Islet of Langerhans (tissue), 1 donor: Measurements from ENCODE around the gene EAPP.
"Not testable (repeated sequence)": the region's sequence is repeated elsewhere in the genome, so short reads cannot be mapped to it uniquely, and the experiment has no call there.

ENCODE experiments used
- FAIRE-seq: peaks from one replicate; lab custom pipeline; 2011; peaks lifted over from hg19 to GRCh38; lab: Jason Lieb, UNC

EAPP gene

DNA sequence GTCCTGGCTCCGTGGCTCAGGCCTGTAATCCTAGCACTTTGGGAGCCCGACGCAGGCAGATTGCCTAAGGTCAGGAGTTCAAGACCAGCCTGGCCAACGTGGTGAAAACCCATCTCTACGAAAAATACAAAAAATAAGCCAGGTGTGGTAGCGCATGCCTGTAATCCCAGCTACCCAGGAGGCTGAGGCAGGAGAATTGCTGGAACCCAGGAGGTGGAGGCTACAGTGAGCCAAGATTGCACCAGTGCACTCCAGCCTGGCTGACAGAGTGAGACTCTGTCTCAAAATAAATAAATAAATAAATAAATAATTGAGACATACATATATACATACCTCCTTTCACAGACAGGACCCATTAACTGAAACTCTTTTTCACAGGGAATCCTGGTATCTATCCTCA, 1.4 kb downstream of the EAPP start:
- FAIRE-seq: not testable (repeated sequence)

DNA sequence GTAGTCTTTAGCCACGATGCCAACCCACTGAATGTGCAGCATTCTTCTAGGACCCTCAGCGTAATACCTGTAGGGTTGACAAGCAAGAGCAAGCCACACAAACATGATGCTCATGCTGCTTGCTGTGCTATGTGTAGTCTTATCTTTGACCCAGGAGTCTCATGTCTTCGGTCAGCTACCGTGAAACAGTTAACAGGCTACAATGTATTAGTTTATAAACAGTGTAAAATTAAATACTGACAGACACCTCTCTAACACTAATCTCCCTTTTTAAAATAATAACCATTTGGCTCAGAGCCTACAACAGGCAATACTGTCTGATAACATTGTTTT, 1.9 kb downstream of the EAPP start:
- FAIRE-seq: no peak

DNA sequence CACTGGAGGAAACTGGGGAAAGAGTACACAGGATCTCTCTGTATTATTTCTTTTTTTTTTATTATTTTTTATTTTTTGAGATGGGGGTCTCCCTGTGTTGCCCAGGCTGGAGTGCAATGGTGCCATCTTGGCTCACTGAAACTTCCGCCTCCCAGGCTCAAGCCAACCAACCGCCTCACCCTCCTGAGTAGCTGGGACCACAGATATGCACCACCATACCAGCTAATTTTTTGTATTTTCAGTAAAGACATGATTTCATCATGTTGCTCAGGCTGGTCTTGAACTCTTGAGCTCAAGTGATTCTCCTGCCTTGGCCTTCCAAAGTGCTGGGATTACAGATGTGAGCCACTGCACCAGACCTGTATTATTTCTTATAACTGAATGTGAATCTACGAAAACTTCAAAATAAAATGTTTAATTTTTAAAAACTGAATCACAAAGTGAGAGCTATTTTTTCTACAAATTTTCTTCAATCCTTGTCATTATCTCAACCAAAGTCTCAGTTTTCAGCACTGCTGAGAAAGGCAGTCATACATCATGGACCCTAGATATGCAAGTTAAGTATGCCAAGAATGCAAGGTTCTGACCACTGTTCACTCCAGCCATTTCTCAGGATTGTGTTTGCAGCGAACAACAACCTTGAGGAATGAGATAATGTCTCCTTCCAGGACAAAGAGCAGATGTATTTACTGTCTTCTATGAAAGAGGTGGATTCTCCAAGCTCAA, 2.4 kb downstream of the EAPP start:
- no peak for FAIRE-seq

DNA sequence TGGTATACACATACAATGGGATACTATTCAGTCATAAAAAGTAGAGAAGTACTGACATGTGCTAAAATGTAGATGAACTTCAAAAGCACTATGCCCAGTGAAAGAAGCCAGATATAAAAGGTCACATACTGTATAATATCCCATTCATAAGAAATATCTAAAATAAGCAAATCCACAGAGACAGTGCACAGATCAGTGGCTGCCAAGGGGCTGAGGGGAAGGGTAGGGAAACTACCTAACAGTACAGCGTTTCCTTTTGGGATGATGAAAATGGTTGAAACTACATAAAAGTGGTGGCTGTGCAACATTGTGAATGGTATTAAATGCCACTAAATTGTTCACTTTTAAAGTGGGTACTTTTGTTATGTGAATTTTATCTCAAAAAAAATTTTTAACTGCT, 11.9 kb downstream of the EAPP start:
- no peak for FAIRE-seq

DNA sequence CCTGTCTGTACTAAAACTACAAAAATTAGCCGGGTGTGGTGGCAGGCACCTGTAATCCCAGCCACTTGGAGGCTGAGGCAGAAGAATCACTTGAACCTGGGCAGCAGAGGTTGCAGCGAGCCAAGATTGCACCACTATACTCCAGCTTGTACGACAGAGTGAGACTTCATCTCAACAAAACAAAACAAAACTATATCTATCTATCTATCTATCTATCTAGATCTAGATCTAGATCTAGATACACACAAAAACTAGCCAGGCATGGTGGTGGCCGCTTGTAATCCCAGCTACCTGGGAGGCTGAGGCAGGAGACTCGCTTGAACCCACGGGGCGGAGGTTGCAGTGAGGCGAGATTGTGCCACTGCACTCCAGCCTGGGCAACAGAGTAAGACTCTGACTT, 15.3 kb downstream of the EAPP start:
- FAIRE-seq: not testable (repeated sequence)

DNA sequence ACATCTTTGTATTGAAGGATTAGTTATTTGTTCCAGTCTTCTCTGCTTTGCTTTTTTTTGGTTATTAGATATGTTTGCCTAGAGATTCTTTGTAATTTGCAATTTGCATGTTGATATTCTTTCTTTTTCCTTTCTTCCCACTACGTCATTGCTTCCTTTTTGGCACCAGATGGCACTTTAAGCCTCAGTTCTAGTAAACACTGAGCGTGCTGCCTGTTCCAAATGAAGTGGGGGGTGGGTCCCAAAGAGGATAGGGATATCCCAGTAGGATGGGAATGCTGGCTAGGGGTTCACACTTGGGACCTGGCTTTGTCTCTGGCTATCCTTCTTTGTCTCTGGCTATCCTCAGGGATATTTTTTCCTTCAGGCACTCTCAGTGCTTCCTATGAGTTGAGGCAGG, 17.0 kb downstream of the EAPP start:
- FAIRE-seq: no peak

DNA sequence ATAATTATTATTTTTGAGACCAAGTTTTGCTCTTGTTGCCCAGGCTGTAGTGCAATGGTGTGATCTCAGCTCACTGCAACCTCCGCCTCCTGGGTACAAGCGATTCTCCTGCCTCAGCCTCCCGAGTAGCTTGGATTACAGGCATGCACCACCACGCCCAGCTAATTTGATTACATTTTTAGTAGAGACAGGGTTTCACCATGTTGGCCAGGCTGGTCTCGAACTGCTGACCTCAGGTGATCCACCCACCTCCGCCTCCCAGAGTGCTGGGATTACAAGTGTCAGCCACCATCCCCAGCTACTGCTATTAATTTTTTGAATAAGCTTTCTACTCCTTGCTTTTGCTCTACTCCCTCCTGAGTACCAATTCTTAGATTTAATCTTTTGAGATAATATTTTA, 18.4 kb downstream of the EAPP start:
- not testable (repeated sequence) for FAIRE-seq

DNA sequence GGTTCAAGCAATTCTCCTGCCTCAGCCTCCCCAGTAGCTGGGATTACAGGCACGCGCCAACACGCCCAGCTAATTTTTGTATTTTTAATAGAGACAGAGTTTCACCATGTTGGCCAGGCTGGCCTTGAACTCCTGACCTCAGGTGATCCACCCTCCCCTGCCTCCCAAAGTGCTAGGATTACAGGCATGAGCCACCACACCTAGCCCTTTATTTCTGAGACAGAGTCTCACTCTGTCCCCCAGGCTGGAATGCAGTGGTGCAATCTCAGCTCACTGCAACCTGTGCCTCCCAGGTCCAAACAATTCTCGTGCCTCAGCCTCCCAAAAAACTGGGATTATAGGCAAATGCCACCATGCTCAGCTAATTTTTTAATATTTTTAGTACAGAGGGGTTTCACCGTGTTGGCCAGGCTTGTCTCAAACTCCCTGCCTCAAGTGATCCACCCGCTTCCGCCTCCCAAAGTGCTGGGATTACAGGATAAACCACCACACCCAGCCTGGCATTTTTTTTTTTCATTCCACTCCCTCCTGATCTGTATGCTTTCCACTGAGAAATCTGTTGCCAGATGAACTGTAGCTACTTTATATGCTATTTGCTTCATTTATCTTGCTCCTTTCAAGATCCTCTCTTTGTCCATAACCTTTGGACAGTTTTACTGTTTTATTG, 19.1 kb downstream of the EAPP start:
- FAIRE-seq: not testable (repeated sequence)

DNA sequence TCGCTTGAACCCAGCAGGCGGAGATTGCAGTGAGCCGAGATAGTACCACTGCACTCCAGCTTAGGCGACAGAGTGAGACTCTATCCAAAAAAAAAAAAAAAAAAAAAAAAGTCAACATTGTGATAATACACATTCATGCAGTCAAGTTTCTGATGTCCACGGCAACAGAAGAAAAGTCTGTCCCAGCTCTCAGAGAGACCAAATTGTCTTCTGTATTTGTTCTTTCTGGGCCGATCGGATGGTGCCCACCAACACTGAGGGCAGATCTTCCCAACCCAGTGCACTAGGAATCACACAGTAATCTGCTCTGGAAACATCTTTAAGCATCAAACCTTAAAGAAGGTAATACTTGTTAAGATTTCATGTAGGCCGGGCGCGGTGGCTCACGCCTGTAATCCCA, 31.6 kb downstream of the EAPP start:
- no peak for FAIRE-seq

DNA sequence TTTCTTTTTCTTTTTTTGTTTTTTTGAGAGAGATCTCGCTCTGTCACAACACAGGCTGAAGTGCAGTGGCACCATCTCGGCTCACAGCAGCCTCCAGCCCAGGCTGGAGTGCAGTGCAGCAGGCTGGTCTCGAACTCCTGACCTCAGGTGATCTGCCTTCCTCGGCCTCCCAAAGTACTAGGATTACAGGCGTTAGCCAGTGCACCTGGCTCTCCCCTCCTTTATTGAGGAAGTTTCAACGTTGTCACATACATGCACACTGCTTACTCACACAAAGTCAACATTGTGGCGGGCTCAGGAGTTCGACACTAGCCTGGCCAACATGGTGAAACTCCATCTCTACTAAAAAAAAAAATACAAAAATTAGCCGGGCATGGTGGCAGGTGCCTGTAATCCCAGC, 32.0 kb downstream of the EAPP start:
- no peak for FAIRE-seq

DNA sequence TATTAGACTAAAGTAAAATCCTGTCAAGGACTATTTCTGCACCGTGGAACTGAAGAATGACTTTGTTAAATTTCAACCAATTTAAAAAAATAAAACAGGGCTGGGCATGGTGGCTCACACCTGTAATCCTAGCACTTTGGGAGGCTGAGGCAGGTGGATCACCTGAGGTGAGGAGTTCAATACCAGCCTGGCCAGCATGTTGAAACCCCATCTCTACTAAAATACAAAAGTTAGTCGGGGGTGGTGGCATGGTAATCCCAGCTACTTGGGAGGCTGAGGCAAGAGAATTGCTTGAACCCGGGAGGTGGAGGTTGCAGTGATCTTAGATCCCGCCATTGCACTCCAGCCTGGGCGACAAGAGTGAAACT, 34.4 kb downstream of the EAPP start:
- not testable (repeated sequence) for FAIRE-seq

DNA sequence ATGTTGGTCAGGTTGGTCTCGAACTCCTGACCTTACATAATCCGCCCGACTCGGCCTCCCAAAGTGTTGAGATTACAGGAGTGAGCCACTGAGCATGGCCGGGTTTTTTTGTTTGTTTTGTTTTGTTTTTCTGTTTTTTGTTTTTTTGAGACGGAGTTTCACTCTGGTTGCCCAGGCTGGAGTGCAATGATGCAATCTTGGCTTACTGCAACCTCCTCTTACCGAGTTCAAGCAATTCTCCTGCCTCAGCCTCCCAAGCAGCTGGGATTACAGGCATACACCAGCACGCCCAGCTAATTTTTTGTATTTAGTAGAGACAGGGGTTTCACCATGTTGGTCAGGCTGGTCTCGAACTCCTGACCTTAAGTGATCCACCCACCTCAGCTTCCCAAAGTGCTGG, 35.5 kb downstream of the EAPP start:
- not testable (repeated sequence) for FAIRE-seq

DNA sequence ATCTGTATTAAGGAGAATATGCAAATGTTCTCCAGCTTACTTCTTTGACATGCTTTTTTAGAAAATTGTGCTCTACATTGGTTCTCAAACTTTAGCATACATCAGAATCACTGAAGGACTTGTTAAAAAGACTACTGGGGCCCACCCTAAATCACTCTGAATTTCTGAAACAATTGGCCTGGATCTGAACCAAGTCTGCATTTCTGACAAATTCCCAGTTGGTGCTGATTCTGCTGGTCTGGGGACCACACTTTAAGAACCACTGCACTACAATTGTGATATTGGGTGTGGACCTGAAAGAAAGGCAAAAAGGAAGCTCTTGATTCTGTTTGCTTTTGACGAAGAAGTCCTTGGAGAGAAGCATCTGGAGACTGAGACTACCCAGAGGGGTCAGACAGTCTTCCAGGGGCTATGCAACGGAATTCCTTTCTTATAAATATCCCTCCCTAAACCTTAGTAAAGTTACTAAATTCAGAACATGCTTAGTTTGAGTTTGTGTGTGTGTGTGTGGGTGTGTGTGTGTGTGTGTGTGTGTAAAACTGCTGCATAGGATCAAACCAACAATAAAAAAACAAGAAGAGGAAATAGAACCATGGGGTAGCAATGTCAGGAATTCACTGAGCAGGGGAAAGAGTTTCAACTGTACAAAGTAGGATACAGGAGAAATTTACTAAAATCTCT, 36.8 kb downstream of the EAPP start:
- FAIRE-seq: no peak

DNA sequence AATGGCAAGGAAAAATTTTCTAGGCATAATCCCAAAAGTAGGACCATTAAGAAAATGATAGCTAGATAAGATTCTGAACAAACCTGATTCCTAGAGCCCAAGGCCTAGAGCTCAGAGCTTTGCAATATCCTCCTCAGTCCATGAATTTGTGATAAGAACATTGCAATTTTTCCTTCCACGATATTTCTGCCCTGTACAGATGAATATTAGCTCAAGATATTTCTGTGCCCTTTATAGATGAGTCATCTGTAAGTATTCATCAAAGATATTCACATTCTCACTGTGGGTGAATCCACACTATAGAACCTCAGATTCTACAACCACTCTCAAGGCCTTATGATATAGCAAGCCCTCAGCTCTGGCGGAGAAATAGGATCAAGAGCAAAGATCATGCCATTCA, 37.5 kb downstream of the EAPP start:
- FAIRE-seq: no peak

DNA sequence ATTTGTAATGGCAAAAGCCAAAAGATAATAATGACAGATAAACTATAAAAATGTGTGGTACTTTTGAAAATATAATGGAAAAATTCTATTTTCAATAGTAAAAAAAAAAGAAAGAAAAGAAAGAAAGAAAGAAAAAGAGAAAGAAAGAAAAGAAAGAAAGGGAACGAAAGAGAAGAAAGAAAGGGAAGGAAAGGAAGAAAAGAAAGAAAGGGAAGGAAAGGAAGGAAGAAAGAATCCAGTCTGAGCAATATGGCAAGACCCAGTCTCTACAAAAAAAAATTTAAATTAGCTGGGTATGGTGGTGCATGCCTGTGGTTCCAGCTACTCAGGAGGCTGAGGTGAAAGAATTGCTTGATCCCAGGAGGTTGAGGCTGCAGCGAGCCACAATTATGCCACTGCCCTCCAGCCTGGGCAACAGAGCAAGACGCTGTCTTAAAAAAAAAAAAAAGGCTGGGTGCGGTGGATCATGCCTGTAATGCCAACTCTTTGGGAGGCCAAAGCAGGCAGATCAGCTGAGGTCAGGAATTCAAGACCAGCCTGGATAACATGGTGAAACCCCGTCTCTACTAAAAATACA, 38.4 kb downstream of the EAPP start:
- FAIRE-seq: no peak

DNA sequence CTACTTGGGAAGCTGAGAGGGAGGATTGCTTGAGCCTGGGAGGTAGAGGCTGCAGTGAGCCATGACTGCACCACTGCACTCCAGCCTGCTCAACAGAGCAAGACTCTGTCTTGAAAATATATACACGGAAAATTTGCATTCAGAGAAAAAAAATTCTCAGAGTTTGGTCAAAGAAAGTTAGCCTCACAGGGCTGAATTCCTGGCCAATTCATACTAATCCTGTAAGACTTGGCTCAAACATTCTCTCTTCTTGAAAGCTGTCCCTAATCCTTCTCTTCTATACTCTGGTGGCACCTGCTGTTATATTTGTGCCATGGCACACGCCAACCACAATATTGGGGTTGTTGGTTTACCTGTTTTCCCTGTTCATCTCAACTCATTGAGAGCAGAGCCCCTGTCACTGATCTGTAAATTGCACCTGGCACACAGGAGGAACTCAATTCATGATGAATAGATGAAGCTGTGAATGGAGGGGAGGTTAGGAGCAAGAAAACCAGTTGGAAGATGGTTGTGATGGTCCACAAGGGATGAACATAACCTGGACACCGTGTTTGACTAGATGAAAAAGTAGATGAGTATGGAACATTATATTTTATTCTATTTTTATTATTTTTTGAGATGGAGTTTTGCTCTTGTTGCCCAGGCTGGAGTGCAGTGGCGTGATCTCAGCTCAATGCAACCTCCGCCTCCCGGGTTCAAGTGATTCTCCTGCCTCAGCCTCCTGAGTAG, 40.7 kb downstream of the EAPP start:
- no peak for FAIRE-seq

DNA sequence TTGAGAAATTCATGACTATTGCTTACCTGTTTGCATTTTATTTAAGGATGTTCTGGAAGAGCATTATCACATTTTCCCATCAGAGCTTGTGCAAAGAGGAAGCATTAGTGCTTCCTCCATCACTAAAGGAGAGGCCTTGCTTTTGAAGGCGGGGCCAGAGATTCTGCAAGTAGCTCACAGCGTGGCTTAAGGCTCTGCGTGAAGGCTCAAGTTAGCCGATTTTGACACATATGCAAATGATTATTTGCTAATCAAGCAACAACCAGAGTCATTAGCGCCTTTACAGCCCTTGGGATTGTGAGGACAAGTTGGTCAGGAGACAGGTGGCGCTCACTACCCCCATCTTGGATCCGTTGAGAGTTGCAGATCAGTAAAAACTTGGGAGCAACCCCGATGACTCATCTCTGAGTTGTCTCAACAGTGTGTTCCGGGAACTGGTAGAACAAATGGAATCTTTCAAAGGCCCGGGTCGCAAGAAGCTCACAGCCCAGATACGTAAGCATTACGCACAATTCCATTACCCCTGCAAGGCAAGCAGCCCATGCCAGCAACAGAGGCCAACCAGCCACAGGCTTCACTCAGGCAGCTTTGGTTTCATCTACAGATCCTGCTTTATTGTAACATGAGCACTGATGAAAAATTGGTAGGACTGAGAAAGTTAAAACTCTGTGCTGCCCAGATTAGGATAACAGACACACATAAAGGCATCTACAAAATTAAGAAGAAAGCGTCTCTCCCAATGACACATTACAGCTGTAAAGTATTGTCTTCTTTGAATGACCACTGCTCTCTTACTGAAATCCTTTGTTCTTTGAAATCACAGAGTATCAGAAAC, 42.6 kb downstream of the EAPP start:
- no peak for FAIRE-seq

DNA sequence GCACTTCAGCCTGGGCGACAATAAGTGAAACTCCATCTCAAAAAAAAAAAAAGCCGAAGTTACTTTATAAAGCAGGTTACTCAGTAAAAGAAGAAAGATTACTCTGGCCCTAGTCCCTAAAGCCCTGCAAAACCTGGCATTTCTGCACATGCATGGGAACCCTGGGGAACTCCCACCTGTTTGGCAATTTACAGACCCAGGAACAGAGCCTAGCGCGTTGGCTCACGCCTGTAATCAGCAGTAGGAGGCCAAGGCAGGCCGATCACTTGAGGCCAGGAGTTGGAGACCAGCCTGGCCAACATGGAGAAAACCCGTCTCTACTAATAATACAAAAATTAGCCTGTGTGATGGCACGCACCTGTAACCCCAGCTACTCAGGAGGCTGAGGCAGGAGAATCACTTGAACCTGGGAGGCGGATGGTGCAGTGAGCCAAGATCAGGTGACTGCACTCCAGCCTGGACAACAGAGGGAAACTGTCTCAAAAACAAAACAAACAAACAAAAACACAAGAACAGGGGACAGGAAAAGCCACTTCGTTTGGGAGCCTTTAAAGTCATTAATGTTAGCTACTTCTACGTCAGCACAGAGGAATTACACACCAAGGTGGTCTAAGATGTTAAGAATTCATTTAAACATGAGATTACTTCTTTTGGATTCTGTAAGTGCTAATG, 43.4 kb downstream of the EAPP start:
- FAIRE-seq: no peak

DNA sequence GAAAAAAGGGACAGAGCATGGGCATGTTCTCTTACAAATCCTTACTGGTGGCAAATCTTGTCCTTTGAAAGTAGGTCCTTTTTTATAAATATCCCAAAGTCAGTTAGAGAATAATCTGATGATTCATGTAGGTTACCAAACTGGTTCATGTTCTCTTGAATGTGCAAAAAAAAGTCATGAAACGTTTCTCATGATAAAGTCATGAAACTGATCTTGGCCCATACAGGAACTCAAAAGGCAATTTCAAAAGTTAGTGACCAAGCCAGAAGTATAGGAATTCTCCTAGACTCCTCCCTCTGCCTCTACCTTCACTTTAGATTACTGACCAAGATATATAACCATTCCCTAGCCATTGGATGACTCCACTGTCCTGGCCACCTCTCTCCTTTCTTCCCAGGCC, 50.2 kb downstream of the EAPP start:
- FAIRE-seq: no peak

DNA sequence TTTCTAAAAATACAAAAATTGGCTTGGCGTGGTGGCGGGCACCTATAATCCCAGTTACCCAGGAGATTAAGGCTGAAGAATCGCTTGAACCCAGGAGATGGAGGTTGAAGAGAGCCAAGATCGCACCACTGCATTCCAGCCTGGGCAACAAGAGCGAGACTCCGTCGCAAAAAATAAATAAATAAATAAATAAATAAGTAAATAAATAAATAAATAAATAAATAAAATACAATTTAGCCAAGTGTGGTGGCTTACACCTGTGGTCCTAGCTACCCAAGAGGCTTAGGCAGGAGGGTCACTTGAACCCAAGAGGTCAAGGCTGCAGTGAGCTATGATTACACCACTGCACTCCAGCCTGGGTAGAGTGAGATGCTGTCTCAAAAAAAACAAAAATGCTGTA, 51.0 kb downstream of the EAPP start:
- FAIRE-seq: no peak

DNA sequence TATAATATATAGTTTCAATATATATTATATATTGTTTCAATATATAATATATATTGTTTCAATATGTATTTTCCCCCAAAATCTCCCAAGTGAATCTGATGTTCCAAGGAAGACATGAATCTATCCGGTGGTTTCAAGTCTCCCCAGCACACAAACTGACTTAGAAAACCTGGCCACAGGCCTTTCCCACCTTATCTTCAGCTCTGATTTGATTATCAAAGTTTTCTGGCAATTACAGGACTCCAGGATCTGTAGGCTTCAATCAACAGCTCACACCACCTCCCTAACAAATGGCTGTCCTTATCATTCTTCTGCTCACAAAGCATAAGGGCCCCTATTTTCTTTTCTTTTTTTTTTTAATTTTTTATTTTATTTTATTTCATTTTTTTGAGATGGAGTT, 54.8 kb downstream of the EAPP start:
- FAIRE-seq: no peak
